HG03558 (cell line): ENCODE results near the gene GPR55.
"Not testable (repeated sequence)": the region's sequence is repeated elsewhere in the genome, so short reads cannot be mapped to it uniquely, and the experiment has no call there.

Source experiments
- ATAC-seq: cut with Tn5 transposase; IDR thresholded peaks from one replicate; pipeline ENCODE4 v1.9.1; 2021; ENCODE audit warnings: moderate number of reproducible peaks; ENCODE audit not compliant: unreplicated experiment; ENCODE audit errors: extremely low read depth

GPR55 gene

DNA sequence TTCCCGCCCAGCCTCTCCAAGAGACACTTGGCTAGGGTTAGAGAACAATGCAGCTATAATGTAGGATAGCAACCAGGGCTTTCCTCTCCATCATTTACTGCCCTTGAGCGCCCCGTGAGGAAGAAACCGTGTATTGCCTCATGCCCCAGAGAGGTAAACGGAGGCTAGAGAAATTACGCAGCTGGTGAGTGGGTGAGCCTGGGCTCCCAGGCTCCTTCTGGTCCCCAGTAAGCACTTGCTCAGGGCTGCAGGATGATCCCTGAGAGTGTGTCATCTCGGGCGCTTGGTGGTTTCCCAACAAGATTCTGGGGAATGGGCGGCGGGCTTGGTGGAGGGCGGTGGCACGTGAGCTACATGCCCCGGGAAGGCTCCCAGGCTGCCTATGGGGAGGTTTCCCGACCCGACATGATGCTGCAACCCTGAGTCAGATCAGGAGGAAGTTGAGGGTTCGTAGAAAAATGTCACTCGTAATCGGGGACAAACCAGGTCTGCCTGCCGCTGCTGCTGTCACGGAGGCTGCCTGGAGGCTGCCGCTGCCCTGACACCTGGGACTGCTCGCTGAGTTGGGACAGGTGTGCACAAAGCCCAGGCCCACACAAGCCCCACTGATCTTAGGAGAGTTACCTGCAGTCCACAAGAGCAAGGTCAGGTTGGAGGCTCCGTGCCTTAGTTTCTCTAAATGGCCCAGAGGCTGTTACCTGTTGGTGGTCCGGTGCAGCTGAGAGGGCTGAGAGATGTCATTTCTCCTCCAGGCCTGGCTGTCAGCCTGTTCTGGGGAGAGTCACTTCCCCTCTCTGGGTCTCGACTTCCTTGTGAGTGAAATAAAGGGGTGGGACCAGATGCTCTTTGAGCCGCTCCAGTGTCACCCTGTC lies at the start of gene GPR55:
Gene GPR55, minus strand, starts transcription at position 773 of the 872 bp plus-strand sequence. CDS start 14,280 bp downstream, outside the sequence.
- no peak for ATAC-seq

DNA sequence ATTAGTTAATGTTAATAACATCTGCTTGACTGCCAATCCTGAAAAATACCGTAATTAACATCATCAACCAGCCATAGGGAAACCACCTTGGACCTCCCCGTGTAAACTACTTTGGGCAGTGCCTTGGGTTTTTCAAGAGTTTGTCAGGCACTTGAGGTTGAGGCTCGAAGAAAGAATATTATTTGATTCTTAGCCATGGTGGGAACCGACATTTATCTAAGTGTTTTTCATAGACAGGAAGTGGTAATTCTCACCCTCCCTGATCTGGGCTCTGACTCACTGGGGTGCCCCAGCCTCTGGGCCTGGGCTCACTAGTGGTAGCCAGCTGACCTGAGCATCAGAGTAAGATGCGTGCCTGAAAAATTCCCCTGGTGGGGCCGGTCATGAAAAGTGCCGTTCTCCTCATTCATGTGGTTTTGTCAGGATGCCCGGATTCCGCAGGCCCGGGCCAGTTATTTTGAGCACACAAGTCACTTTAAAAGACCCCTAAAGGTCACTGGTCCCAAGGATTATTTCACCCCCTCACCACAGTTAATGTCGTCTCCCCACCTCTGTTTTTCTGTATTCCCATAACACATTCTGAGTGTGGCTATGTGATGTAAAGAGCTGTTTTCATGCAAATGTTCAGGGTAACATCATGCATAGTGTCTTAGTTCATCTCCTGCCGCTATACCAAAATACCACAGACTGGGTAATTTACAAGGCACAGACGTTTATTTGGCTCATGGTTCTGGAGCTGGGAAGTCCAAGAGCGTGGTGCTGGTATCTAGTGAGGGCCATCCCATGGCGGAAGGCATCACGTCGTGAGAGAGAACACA lies 49.3 kb upstream of the GPR55 start:
- peak; percentile 71 for ATAC-seq

GRCh38 chr2:230972046-230972445 lies 47.0 kb upstream of the GPR55 start:
- no peak for ATAC-seq

- no peak for ATAC-seq
Observed at GRCh38 chr2:230969659-230970015, 44.6 kb upstream of the GPR55 start.

DNA sequence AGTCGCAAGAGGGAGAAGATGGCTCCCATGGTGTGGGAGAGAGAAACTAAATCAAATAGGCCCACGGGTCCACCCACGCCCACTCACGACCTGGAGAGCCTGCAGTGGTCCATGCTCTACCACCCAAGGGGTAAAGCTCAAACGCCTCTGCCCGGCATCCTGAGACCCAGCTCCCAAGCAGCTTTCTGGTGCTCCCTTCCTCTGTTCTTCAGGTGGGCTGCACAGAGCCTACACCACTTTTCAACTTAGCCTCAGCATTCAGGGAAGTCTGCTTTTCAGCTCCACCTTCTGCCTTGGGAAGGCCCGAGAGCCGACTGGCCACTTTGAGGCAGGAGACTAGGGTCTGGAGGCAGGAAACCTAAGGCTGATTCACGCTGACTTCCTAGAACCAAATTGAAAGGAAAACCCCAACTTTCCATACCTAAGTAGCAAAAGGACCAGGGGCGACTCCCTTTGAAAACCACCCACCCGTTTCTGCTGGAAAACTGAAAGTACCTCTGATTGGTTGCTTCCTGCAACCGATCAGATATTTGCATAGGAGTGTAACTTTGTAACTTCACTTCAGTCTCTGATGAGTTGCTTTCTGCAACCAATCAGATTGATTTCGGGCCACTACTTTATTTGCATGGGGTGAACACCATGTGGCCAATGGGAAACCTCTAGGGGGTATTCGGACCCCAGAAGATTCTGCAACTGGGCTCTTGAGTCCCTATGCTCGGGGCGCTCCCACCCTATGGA lies 44.0 kb upstream of the GPR55 start:
- no peak for ATAC-seq

DNA sequence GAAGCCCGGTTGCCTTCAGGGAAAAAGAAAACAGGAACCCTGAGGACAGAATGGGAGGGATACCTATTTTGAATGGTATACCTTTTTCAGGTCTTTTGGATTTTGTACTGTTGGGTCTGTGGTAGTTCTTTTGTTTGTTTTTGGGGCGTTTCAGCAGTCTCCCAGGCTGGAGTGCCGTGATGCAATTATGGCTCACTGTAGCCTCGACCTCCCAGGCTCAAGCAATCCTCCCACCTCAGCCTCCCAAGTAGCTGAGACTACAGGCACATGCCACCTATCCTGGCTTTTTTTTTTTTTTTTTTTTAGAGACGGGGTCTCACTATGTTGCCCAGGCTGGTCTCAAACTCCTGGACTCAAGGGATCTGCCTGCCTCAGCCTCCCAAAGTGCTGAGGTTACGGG lies 43.3 kb upstream of the GPR55 start:
- not testable (repeated sequence) for ATAC-seq

DNA sequence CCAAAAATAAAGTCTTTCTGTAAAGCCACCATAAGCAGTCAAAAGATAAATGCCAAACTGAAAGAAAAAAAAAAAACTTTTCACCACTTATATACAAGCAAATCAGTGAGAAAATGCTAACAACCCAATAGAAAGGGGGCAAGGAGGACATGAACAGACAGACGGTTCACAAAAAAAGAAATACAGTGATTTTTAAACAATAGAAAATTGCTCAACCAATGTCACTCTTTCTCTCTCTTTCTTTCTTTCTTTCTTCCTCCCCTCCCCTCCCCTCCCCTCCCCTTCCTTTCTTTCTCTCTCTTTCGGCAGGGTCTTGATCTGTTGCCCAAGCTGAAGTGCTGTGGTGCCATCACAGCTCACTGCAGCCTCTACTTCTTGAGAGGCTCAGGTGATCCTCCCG lies 42.1 kb upstream of the GPR55 start:
- ATAC-seq = no peak

DNA sequence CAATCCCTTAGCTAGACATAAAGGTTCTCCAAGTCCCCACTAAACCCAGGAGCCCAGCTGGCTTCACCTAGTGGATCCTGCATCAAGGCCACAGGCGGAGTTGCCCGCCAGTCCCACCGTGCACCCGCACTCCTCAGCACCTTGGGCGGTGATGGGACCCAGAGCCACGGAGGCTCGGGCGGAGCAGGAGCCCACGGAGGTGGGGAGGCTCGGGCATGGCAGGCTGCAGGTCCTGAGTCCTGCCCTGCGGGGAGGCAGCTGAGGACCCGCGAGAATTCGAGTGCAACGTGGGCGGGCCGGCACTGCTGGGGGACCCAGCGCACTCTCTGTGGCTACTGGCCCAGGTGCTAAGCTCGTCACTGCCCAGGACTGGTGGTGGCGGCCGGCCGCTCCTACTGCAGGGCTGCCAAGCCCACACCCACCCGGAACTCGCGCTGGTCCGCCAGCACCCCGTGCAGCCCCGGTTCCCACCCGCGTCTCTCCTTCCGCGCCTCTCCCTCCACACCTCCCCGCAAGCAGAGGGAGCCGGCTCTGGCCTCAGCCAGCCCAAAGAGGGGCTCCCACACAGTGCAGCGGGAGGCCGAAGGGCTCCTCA lies 39.2 kb upstream of the GPR55 start:
- ATAC-seq = no peak

DNA sequence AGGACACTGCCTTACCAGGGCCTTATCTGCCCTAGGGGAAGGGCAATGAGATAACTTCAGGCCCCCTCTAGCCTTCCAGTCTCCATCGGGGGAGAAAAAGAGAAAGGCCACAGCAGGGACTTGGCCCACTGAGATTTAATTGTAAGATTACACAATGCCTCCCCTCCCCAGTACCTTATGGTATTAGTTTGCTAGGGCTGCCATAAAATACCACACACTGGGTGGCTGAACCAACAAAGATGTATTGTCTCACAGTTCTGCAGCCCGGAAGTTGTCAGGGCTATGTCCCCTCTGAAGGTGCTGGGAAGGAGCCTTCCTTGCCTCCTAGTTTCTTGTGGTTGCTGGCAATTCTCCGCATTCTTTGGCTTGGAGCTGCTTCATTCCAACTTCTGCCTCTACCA lies 36.0 kb upstream of the GPR55 start:
- no peak for ATAC-seq

DNA sequence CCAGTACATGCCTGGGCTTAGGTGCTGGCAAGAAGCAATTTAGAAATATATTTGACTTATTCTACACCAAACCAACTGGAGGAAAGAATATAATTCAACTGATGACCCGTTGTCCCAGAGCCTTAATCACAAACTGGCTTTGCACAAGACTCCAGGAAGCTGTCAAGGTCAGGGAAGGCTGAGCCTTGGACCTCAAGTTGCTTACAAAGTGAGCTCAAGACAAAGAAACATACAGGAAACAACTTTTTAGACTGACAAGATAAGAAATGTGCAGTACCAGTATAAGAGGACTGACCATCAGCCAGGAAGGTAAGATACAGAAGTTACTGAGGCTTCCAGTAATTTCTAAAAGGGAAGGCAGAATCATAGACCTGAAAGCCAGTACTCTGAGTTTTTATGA lies 35.0 kb upstream of the GPR55 start:
- ATAC-seq = no peak

- ATAC-seq = no peak
Observed at GRCh38 chr2:230958820-230959756, 34.0 kb upstream of the GPR55 start.

- ATAC-seq = no peak
Observed at GRCh38 chr2:230957756-230958391, 32.8 kb upstream of the GPR55 start.

DNA sequence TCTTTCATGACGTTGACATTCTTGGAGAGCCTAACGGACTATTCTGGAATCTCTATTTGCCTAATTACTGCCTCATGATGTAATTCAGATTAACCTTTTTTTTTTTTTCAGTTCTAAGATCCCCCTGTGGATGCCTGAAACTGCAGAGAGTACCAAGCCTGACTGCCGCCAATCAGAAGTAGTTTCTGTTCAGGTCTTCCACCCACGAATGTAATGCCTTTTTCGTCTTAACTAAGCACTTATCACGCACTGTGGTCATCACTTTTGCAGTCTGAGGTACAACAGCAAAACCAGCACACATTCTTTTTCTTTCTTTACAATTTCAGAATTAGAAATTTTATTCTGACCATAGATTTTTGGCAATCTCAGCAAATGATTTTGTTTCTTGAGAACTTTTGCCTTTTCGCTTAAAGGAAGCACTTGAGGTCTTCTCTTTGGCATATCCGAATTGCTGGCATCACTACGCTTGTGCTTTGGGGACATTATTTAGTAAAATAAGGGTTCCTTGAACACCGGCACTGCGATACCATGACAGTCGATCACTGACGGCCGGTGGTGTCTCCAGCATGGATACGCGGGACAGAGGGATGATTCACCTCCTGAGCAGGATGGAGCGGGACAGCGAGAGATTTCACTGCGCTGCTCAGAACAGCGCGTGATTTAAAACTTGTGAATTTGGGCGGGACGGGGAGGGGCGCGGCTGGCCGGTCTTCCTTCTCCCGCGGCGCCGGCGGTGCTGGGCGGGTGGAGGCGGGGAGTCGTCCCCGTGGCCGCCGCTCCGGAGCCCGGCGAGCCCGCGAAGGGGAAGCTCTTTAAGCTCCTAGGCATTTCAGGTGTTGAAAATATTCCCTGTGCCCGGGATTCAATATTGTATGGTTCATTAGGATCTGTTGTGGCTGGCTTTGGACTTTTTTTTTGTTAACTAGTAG lies 32.0 kb upstream of the GPR55 start:
- peak; percentile 37 for ATAC-seq

GRCh38 chr2:230955163-230955737 lies 30.2 kb upstream of the GPR55 start:
- no peak for ATAC-seq

GRCh38 chr2:230954746-230955145 lies 29.7 kb upstream of the GPR55 start:
- ATAC-seq = no peak

DNA sequence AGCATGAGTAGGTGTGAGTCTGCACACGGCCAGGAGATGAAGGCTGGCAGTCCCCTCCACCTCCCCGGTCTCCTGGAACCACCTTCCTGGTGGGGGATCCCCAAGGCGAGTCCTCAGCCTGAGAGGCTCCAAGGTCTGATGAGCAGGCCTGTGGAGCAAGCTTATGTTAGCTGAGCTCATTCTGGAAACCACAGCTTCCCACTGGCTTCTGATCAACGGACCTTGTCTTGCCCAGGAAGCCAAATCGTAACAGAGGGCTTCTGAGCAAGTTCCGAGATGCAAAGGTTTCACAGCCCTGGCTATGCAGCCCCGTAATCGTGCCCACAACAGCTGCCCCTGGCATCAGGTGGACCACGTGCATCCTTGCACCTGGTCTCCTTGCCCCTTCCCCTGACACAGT lies 28.8 kb upstream of the GPR55 start:
- no peak for ATAC-seq

DNA sequence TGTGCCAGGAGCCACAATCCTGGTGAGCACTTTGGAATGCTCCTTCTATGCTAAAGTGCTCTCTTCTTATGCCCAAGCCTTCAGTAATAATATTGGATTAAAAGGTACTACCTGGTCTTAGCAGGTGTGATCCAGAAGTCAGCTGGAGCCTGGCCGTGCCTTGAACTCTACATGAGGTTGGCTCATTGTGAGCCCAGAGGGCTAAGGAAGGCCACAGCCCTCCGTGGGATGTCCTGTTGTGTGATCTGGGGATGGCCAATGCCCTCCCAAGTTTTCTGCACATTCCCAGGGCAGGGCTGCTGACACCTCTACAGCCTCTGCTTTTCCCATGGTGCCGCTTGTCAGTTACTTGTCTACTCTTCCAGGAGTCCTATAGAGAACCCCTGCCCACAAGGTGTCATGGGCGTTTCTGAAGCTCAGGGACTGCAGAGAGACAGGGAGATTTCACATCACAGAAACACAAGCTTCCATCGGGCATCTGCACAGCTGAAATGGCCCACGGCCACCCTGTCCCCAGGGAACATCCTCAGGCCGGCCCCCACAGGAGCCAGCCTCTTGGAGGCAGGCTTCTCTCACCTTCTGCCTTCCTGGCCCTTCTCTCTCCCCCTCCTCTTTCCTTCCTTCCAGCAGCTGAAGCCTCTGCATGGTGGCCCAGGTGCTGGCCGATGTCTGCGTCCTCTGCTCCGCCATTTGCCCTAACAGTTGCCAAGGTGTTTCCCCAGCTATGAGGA lies 27.3 kb upstream of the GPR55 start:
- no peak for ATAC-seq
